Upper lobe of left lung (tissue), 4 donors: ENCODE results near the gene AGPAT4.

Experiments used
- CTCF ChIP-seq, 6 experiments: fragments of 450-650 bp in 4 of 6; fragments of 200-600 bp in 2 of 6; sonication (generic) in 2 of 6; IDR thresholded peaks; one replicate each; pipeline ENCODE4 v1.5.1; 2016 to 2019; ENCODE audit warnings: antibody characterized with exemption in 6 of 6
- EP300 ChIP-seq, 4 donors: sonication (generic); formaldehyde crosslinking; IDR thresholded peaks; one replicate each; pipeline ENCODE4 v1.5.1; 2017; ENCODE audit warnings: antibody characterized with exemption in 4 of 4, control low read depth in 2 of 4
- POLR2A ChIP-seq, 4 donors: fragments of 450-650 bp; IDR thresholded peaks; one replicate each; pipeline ENCODE4 v1.5.1; 2016 to 2017; ENCODE audit warnings: antibody characterized with exemption in 4 of 4, mild to moderate bottlenecking in 2 of 4

- no peak for TF ChIP-seq CTCF (IDR thresholded peaks at IDR 0.05)
- no peak for TF ChIP-seq EP300 (IDR thresholded peaks at IDR 0.05)
- no peak for TF ChIP-seq POLR2A (IDR thresholded peaks at IDR 0.05)
Observed at GRCh38 chr6:161266513-161267230, 7.2 kb downstream of the AGPAT4 start.
